ENCODE measurements around the gene DCAF8L2. TPM values are rescaled to one million over a fixed set of nuclear protein-coding genes. Genes with fewer than 3 reads are reported as not detected.

The DCAF8L2 gene
- polyA plus RNA-seq, 12 donors = not detected

Other genes starting within 250 kb of the DCAF8L2 start
- not detected for gene PPP4R3C, start 127.0 kb upstream of the DCAF8L2 start, polyA plus RNA-seq (ENCODE audit: insufficient read length in 12 of 12)
- gene MAGEB10, start 217.6 kb downstream of the DCAF8L2 start, polyA plus RNA-seq (ENCODE audit: insufficient read length in 12 of 12) = not detected

All from muscle of arm (tissue), 12 donors.